Progenitor cell of endocrine pancreas (in vitro differentiated cells): ENCODE data around the gene VWDE. TPM values are rescaled to one million over a fixed set of nuclear protein-coding genes. Genes with fewer than 3 reads are reported as not detected.

Experiments
- DNase-seq: peaks from one replicate; pipeline ENCODE4 v3.0.0; 2021; ENCODE audit warnings: low spot score; ENCODE audit not compliant: unreplicated experiment
- H3K27ac Mint-ChIP-seq: 2 replicates; pipeline ENCODE4 v1.8.0; 2021; ENCODE audit warnings: mild to moderate bottlenecking, moderate library complexity, mixed read lengths
- H3K27me3 Mint-ChIP-seq: 2 replicates; pipeline ENCODE4 v1.8.0; 2021; ENCODE audit warnings: mixed read lengths
- H3K36me3 Mint-ChIP-seq: 2 replicates; pipeline ENCODE4 v1.8.0; 2022; ENCODE audit warnings: mixed read lengths; ENCODE audit not compliant: insufficient read depth
- H3K4me1 Mint-ChIP-seq: 2 replicates; pipeline ENCODE4 v1.8.0; 2021; ENCODE audit warnings: low read depth, mixed read lengths
- H3K4me3 Mint-ChIP-seq: 2 replicates; pipeline ENCODE4 v1.8.0; 2021; ENCODE audit warnings: low read depth, mild to moderate bottlenecking, moderate library complexity, mixed read lengths
- H3K9me3 Mint-ChIP-seq: 2 replicates; pipeline ENCODE4 v1.8.0; 2021; ENCODE audit warnings: low read depth, mixed read lengths
- CTCF ChIP-seq: fragments of 200-600 bp; sonication (generic); IDR thresholded peaks from one replicate; pipeline ENCODE4 v1.5.0; 2021; ENCODE audit warnings: antibody characterized with exemption, mild to moderate bottlenecking; ENCODE audit not compliant: unreplicated experiment
- total RNA-seq: library from RNA; stranded (reverse); gene quantifications from 2 replicates; pipeline ENCODE4 v1.2.1, GENCODE V29; 2021

The VWDE gene
- total RNA-seq, 1 donor from 2014 or later: 5.8 TPM

- Mint-ChIP-seq H3K36me3 (no peaks in the 10 kb centered on the region), H3K9me3 (no peaks in the 10 kb centered on the region), H3K27me3 (no peaks in the 10 kb centered on the region), H3K4me3 (no peak overlapping the region), H3K27ac (no peak overlapping the region), H3K4me1 (no peaks in the 10 kb centered on the region)
- TF ChIP-seq CTCF: peak; percentile 88
- peak; percentile 24 for DNase-seq
Observed at GRCh38 chr7:12389089-12389700, 14.5 kb downstream of the VWDE start.

GRCh38 chr7:12386313-12386740, 17.3 kb downstream of the VWDE start:
- H3K4me1 Mint-ChIP-seq: no peaks in the 10 kb centered on the region
- no peak overlapping the region for H3K4me3 Mint-ChIP-seq
- no peak for TF ChIP-seq CTCF
- H3K27ac Mint-ChIP-seq: no peak overlapping the region
- no peaks in the 10 kb centered on the region for H3K36me3 Mint-ChIP-seq
- no peaks in the 10 kb centered on the region for H3K9me3 Mint-ChIP-seq
- no peaks in the 10 kb centered on the region for H3K27me3 Mint-ChIP-seq
- DNase-seq: no peak

GRCh38 chr7:12385364-12385786, 18.3 kb downstream of the VWDE start:
- Mint-ChIP-seq H3K36me3 (no peaks in the 10 kb centered on the region), H3K4me1 (no peaks in the 10 kb centered on the region), H3K4me3 (no peak overlapping the region), H3K9me3 (no peaks in the 10 kb centered on the region), H3K27me3 (no peaks in the 10 kb centered on the region), H3K27ac (no peak overlapping the region)
- TF ChIP-seq CTCF: no peak
- no peak for DNase-seq

- H3K27me3 Mint-ChIP-seq: no peaks in the 10 kb centered on the region
- peaks cover 2% of the 10 kb centered on the region for H3K36me3 Mint-ChIP-seq
- no peaks in the 10 kb centered on the region for H3K9me3 Mint-ChIP-seq
- no peak overlapping the region for H3K4me3 Mint-ChIP-seq
- H3K4me1 Mint-ChIP-seq: no peaks in the 10 kb centered on the region
- no peak overlapping the region for H3K27ac Mint-ChIP-seq
- no peak for DNase-seq
- TF ChIP-seq CTCF: no peak
Observed at GRCh38 chr7:12383377-12383776, 20.3 kb downstream of the VWDE start.

- DNase-seq: no peak
- H3K27me3 Mint-ChIP-seq: no peaks in the 10 kb centered on the region
- no peak for TF ChIP-seq CTCF
- H3K4me3 Mint-ChIP-seq: no peak overlapping the region
- H3K36me3 Mint-ChIP-seq: peaks cover 2% of the 10 kb centered on the region
- H3K4me1 Mint-ChIP-seq: no peaks in the 10 kb centered on the region
- no peaks in the 10 kb centered on the region for H3K9me3 Mint-ChIP-seq
- H3K27ac Mint-ChIP-seq: no peak overlapping the region
Observed at GRCh38 chr7:12378389-12378788, 25.3 kb downstream of the VWDE start.
